GM12878 (cell line): Measurements from ENCODE around the gene CA9. TPM values are rescaled to one million over a fixed set of nuclear protein-coding genes. Genes with fewer than 3 reads are reported as not detected.
A peak's percentile ranks its signal among the peaks of the same experiment; 100 is the strongest.

Experiments
- ATAC-seq: fragments of 200-7000 bp; cut with Tn5 transposase; 3 replicates; pipeline ENCODE4 v1.9.1; 2020; ENCODE audit warnings: mild to moderate bottlenecking, moderate library complexity
- Bru-seq: library from RNA; stranded (reverse); fragments of 400-500 nt; gene quantifications from one replicate; lab custom pipeline; 2021; lab: Mats Ljungman, UMichigan
- BruChase-seq, 2 experiments: library from RNA; stranded (reverse); fragments of 400-500 nt; gene quantifications; one replicate each; lab custom pipeline; 2021; lab: Mats Ljungman, UMichigan
- BruUV-seq: library from RNA; stranded (reverse); fragments of 400-500 nt; replicated peaks from 2 replicates; lab custom pipeline; 2021; lab: Mats Ljungman, UMichigan
- CTCF ChIA-PET: fragments of 300-600 bp; sonication (Branson Sonifier 250); formaldehyde crosslinking; extraction: SDS; loops from one replicate; lab custom pipeline; 2021; ENCODE audit warnings: inconsistent platforms; lab: Yijun Ruan, JAX
- POLR2A ChIA-PET: fragments of 350-600 bp; formaldehyde crosslinking; extraction: SDS; loops from one replicate; lab custom pipeline; 2021; ENCODE audit warnings: inconsistent platforms; lab: Charles Lee
- RAD21 ChIA-PET: fragments of 300-600 bp; sonication (Branson Sonifier 250); formaldehyde crosslinking; loops from one replicate; lab custom pipeline; 2023; ENCODE audit warnings: antibody characterized with exemption; ENCODE audit not compliant: unreplicated experiment; lab: Charles Lee
- SMC1A ChIA-PET: fragments of 300-600 bp; sonication (Branson Sonifier 250); formaldehyde crosslinking; loops from one replicate; lab custom pipeline; 2023; ENCODE audit not compliant: unreplicated experiment, uncharacterized antibody; lab: Charles Lee
- DNase-seq: peaks from one replicate; pipeline ENCODE4 v3.0.0-alpha.2; 2011; ENCODE audit warnings: low read depth, low spot score
- FAIRE-seq: peaks from 3 replicates; lab custom pipeline; 2011; peaks lifted over from hg19 to GRCh38; lab: Jason Lieb, UNC
- H2AFZ ChIP-seq: 2 replicates; pipeline ENCODE4 v1.6.0; 2011; ENCODE audit warnings: low read depth, low read length, control low read depth; ENCODE audit not compliant: control insufficient read depth
- H3K27ac ChIP-seq: 2 replicates; pipeline ENCODE4 v1.5.1; 2011; ENCODE audit warnings: control low read depth; ENCODE audit not compliant: control insufficient read depth, insufficient read depth
- H3K27me3 ChIP-seq, 2 experiments: replicated peaks in 1 of 2; 2 replicates each; pipeline versions ENCODE4 v1.6.0 to v1.6.1; 2011; ENCODE audit warnings: low read length in 1 of 2; ENCODE audit not compliant: control insufficient read depth in 2 of 2, insufficient read depth in 2 of 2
- H3K36me3 ChIP-seq, 2 experiments: 2 replicates each; pipeline ENCODE4 v1.5.1; 2011; ENCODE audit warnings: low read length in 1 of 2; ENCODE audit not compliant: control insufficient read depth in 2 of 2, insufficient read depth in 2 of 2
- H3K4me1 ChIP-seq: 2 replicates; pipeline ENCODE4 v1.6.1; 2011; ENCODE audit warnings: mild to moderate bottlenecking, low read length, moderate library complexity, mixed read lengths; ENCODE audit not compliant: control insufficient read depth, insufficient read depth
- H3K4me2 ChIP-seq: 2 replicates; pipeline ENCODE4 v1.6.0; 2011; ENCODE audit warnings: control low read depth; ENCODE audit not compliant: control insufficient read depth, insufficient read depth
- H3K4me3 ChIP-seq: fragments of 200-600 bp; sonication (generic); 2 replicates; pipeline ENCODE4 v1.5.1; 2016
- H3K79me2 ChIP-seq: 2 replicates; pipeline ENCODE4 v1.6.0; 2011; ENCODE audit warnings: low read length; ENCODE audit not compliant: control insufficient read depth, insufficient read depth
- H3K9ac ChIP-seq: 2 replicates; pipeline ENCODE4 v1.8.0; 2011; ENCODE audit warnings: low read length, control low read depth, mixed read lengths; ENCODE audit not compliant: control insufficient read depth, insufficient read depth
- H3K9me3 ChIP-seq: replicated peaks from 3 replicates; pipeline ENCODE4 v1.5.1; 2011; ENCODE audit warnings: mild to moderate bottlenecking, low read length; ENCODE audit not compliant: control insufficient read depth, insufficient read depth
- H4K20me1 ChIP-seq: 2 replicates; pipeline ENCODE4 v1.6.0; 2011; ENCODE audit not compliant: control insufficient read depth, insufficient read depth
- ATF3 ChIP-seq: IDR thresholded peaks from 2 replicates; pipeline ENCODE4 v1.6.1; 2011; ENCODE audit warnings: low read depth, mild to moderate bottlenecking, low read length, moderate library complexity, borderline replicate concordance; ENCODE audit errors: extremely low read depth
- BCL3 ChIP-seq: IDR thresholded peaks from 2 replicates; pipeline ENCODE4 v1.6.1; 2011; ENCODE audit warnings: borderline replicate concordance, low read depth, mild to moderate bottlenecking, moderate library complexity, low read length; ENCODE audit not compliant: insufficient read depth, poor library complexity, severe bottlenecking
- CEBPB ChIP-seq, 2 experiments: fragments of 150-350 bp in 1 of 2; IDR thresholded peaks; 2 replicates each; pipeline ENCODE4 v1.6.1; 2012 to 2014; ENCODE audit warnings: low read depth in 2 of 2, low read length in 2 of 2, borderline replicate concordance in 1 of 2, inconsistent platforms in 1 of 2
- IRF5 ChIP-seq: fragments of 450-650 bp; IDR thresholded peaks from 2 replicates; pipeline ENCODE4 v1.6.1; 2017; ENCODE audit warnings: borderline replicate concordance
- JUNB ChIP-seq: IDR thresholded peaks from 2 replicates; pipeline ENCODE4 v1.6.1; 2016; ENCODE audit warnings: antibody characterized with exemption, mild to moderate bottlenecking
- NKRF ChIP-seq: fragments of 450-650 bp; conservative IDR thresholded peaks from 2 replicates; pipeline ENCODE4 v1.6.1; 2017; ENCODE audit warnings: mild to moderate bottlenecking, moderate library complexity
- NR2C2 ChIP-seq: IDR thresholded peaks from 2 replicates; pipeline ENCODE4 v1.6.1; 2011; ENCODE audit warnings: borderline replicate concordance, low read depth; ENCODE audit not compliant: control insufficient read depth, insufficient read length
- PAX5 ChIP-seq: IDR thresholded peaks from 2 replicates; pipeline ENCODE4 v1.6.1; 2011; ENCODE audit warnings: low read depth, low read length, borderline replicate concordance
- RELB ChIP-seq: fragments of 450-650 bp; IDR thresholded peaks from 2 replicates; pipeline ENCODE4 v1.6.1; 2017; ENCODE audit warnings: low read depth, mild to moderate bottlenecking, moderate library complexity
- ZZZ3 ChIP-seq: IDR thresholded peaks from 2 replicates; pipeline ENCODE4 v1.6.1; 2011; ENCODE audit warnings: low read depth; ENCODE audit not compliant: control insufficient read depth, insufficient read length
- WGBS: methylation state at CpG from one replicate; pipeline ENCODE4 v1.1.6; 2016; ENCODE audit warnings: low lambda C conversion rate; ENCODE audit not compliant: insufficient replicate concordance, insufficient coverage; ENCODE audit errors: missing lambda C conversion rate; 5-methylcytosine and 5-hydroxymethylcytosine counted together
- in situ Hi-C: fragments of 300-500 bp; cut with MboI; formaldehyde crosslinking; loops from 9 replicates; pipeline ENCODE4 v1.14.3; 2018; ENCODE audit warnings: mixed read lengths
- intact Hi-C: fragments of 100-400 bp; cut with micrococcal nuclease; formaldehyde crosslinking; loops from one replicate; pipeline ENCODE4 v1.14.2; 2022; ENCODE audit not compliant: unreplicated experiment
- long read RNA-seq, 2 experiments: library from polyadenylated mRNA; unstranded; transcript quantifications; one replicate each; pipeline ENCODE4 v2.0.0, GENCODE V29; 2019 to 2020
- polyA minus RNA-seq, 3 experiments: library from RNA; depleted of rRNA, polyadenylated mRNA; stranded (reverse); fragments of >200 nt; gene quantifications; 2 replicates each; pipeline ENCODE4 v1.2.3, GENCODE V29; 2011
- polyA plus RNA-seq, 11 experiments: library from polyadenylated mRNA; depleted of rRNA in 4 of 11; unstranded in 6 of 11; stranded (reverse) in 5 of 11; fragments of >200 nt; fragmentation: Nextera tagmentation in 4 of 11; fragmentation: Illumina TruSeq in 1 of 11; extraction: Ambion mirVana in 4 of 11; extraction: Trizol in 1 of 11; gene quantifications; 1 replicate in 1 of 11; 2 replicates in 10 of 11; pipeline versions ENCODE4 v1.2.1 to v1.2.3, GENCODE V29; 2011 to 2016; ENCODE audit warnings: inconsistent platforms in 2 of 11, missing spikeins in 2 of 11, low read depth in 1 of 11
- total RNA-seq, 4 experiments: library from RNA; depleted of rRNA in 3 of 4; stranded (reverse); fragments of >200 nt in 3 of 4; fragmentation: Illumina TruSeq in 1 of 4; extraction: Trizol in 1 of 4; gene quantifications; 2 replicates each; pipeline versions ENCODE4 v1.2.1 to v1.2.3, GENCODE V29; 2013 to 2021

CA9 gene
- 1.7 and 3.2 TPM in 2 replicates for total RNA-seq (2013; cell fraction: nucleolus; rRNA removed)
- total RNA-seq (2014; rRNA removed) (2.7 and 5.8 TPM in 2 replicates), total RNA-seq (2014; rRNA removed; fragmentation: Illumina TruSeq; extraction: Trizol) (0.89 and 1.3 TPM in 2 replicates), total RNA-seq (2021) (4.0 TPM in 2 replicates), polyA plus RNA-seq (2011; rRNA removed) (4.7 and 6.6 TPM in 2 replicates), polyA plus RNA-seq (2014; fragmentation: Illumina TruSeq; extraction: Trizol) (0.68 and 1.2 TPM in 2 replicates), polyA plus RNA-seq (2014; fragmentation: Nextera tagmentation; extraction: Ambion mirVana) (1 to 10 TPM in 1 of 2 experiments, under 1 TPM in 1; 0.79 to 1.2 TPM), polyA plus RNA-seq (2014; rRNA removed) (1.2 and 2.6 TPM in 2 replicates), polyA plus RNA-seq (2016; fragmentation: Nextera tagmentation; extraction: Ambion mirVana) (under 1 TPM; 0.53 to 0.74 TPM), polyA minus RNA-seq (2011; rRNA and poly(A)+ RNA removed) (1.8 and 3.1 TPM in 2 replicates), Bru-seq, nascent RNA (percentile 23 among the genes with signal in this experiment), BruChase-seq, experiment 1, labeled RNA remaining after a 6-hour chase (percentile 13 among the genes with signal in this experiment), BruChase-seq, experiment 2, labeled RNA remaining after a 2-hour chase (percentile 10 among the genes with signal in this experiment)
- polyA plus RNA-seq (2011; ENCODE audit: low read depth), result 3.7 TPM
- 4.1 and 7.5 TPM in 2 replicates for polyA plus RNA-seq (2011; cell fraction: cytosol; rRNA removed)
- 2.9 and 8.5 TPM in 2 replicates for polyA plus RNA-seq (2011; cell fraction: nucleus; rRNA removed)
- polyA plus RNA-seq (2012), result 3.2 and 5.9 TPM in 2 replicates
- 3.3 and 4.8 TPM in 2 replicates for polyA minus RNA-seq (2011; cell fraction: cytosol; rRNA and poly(A)+ RNA removed)
- 0.48 and 0.60 TPM in 2 replicates for polyA minus RNA-seq (2011; cell fraction: nucleus; rRNA and poly(A)+ RNA removed)
- long read RNA-seq, experiment 1, result 0 reads
- long read RNA-seq, experiment 2, result 0 reads

- no peak within 1 kb of the TSS for H3K4me2 ChIP-seq
- no peak within 1 kb of the TSS for H3K9ac ChIP-seq
- no peaks in the 10 kb centered on the region for H3K9me3 ChIP-seq
- no peak within 1 kb of the TSS for H3K4me3 ChIP-seq
- DNase-seq, result no peak
- ChIA-PET SMC1A (no interaction called here), POLR2A (interaction anchor here (0.5 to 0.9 kb wide), 2 partner anchors 12 to 99 kb away, joined by 3 to 4 read pairs; no protein-coding TSS in a partner anchor), CTCF (interaction anchor here (1.7 to 2.5 kb wide), 2 partner anchors 12 to 23 kb away, joined by 8 to 9 read pairs; no protein-coding TSS in a partner anchor), RAD21 (no interaction called here)
- peaks cover 3 to 7% of the 10 kb centered on the region in 2 experiments for H3K27me3 ChIP-seq
- in situ Hi-C loops (no loop called here), intact Hi-C loops (no loop called here)
- no peak within 1 kb of the TSS for H2AFZ ChIP-seq
- no peaks in the 10 kb centered on the region for H3K4me1 ChIP-seq
- no peak for ATAC-seq
- 52% methylated on average over 10 of the region's 10 CpGs for WGBS
- no peak within 1 kb of the TSS for H3K27ac ChIP-seq
- FAIRE-seq, result no peak
- no peaks in the 10 kb centered on the region for H4K20me1 ChIP-seq
- H3K36me3 ChIP-seq, result no peaks in the 10 kb centered on the region
- BruUV-seq, result no TSS peak
- H3K79me2 ChIP-seq, result no peaks in the 10 kb centered on the region
- no peak for TF ChIP-seq NR2C2
- no peak for TF ChIP-seq NKRF
- TF ChIP-seq ZZZ3, result no peak
- no peak for TF ChIP-seq PAX5
- no peak for TF ChIP-seq CEBPB (IDR thresholded peaks at IDR 0.05; ENCODE audit: borderline replicate concordance in 1 of 2, low read depth in 2 of 2, low read length in 2 of 2)
- TF ChIP-seq IRF5, result no peak
- TF ChIP-seq BCL3, result no peak
- no peak for TF ChIP-seq JUNB
- TF ChIP-seq RELB, result no peak
- no peak for TF ChIP-seq ATF3
Measured at GRCh38 chr9:35673132-35674024, at the start of gene CA9. CA9 (plus strand) TSS chr9:35673928; CDS start chr9:35673960, 32 bp downstream.
